GM21723 (cell line): ENCODE measurements around the gene ASIC4.

ENCODE experiments used
- ATAC-seq: cut with Tn5 transposase; IDR thresholded peaks from one replicate; pipeline ENCODE4 v1.9.1; 2021; ENCODE audit warnings: mild to moderate bottlenecking, moderate library complexity; ENCODE audit not compliant: unreplicated experiment

Gene ASIC4

DNA sequence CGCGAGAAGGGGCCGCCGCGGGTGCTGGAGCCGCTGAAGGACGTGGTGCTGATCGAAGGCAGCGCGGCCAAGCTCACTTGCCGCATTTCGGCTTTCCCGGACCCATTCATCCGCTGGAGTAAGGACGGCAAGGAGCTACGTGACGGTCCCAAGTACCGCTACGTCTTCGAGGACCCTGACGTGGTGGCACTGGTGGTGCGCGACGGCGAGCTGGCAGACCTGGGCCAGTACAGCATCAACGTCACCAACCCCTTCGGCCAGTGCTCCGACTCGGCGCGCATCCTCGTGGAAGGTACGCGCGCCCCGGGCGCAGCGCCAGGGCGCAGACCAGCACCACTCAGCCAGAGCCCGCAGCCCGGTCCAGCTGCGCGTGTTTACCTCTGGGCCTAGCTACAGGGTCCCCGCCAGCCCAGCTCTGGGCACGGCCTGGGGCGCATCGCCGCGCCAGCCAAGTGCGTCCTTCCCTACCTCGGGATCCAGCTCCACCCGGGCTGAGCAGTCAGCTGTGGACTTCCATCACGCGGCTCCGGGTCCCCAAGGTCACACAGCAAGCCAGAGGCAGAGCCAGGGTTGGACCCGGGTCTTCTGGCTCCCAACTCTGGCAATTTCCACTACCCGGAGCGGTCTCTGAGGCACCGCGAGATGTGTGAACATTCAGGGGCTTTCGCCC lies 17.3 kb upstream of the ASIC4 start:
- ATAC-seq, result no peak

- peak; percentile 35 for ATAC-seq
Measured at GRCh38 chr2:219497495-219498279, 16.6 kb upstream of the ASIC4 start.

- peak; percentile 93 for ATAC-seq
Measured at GRCh38 chr2:219498280-219499057, 15.8 kb upstream of the ASIC4 start, which contains the start of gene GMPPA. TSS of gene GMPPA (plus strand) at chr2:219498891. CDS start at chr2:219499976, 1,085 bp downstream.

DNA sequence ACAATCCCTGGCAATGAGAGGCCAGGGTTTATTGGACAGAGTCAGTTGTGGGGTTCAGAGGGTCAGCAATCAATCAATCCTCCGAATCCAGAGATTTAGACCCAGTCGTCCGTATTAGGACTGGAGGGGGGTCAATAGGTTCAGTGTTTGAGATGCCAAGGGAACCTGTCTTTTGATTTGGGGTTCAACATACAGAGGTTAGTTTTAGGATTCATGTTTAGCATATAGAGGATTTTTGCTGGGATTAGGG lies 15.3 kb upstream of the ASIC4 start:
- no peak for ATAC-seq

- ATAC-seq, result no peak
Measured at GRCh38 chr2:219499555-219499954, 14.7 kb upstream of the ASIC4 start.

GRCh38 chr2:219500135-219500534 lies 14.1 kb upstream of the ASIC4 start:
- ATAC-seq, result no peak

DNA sequence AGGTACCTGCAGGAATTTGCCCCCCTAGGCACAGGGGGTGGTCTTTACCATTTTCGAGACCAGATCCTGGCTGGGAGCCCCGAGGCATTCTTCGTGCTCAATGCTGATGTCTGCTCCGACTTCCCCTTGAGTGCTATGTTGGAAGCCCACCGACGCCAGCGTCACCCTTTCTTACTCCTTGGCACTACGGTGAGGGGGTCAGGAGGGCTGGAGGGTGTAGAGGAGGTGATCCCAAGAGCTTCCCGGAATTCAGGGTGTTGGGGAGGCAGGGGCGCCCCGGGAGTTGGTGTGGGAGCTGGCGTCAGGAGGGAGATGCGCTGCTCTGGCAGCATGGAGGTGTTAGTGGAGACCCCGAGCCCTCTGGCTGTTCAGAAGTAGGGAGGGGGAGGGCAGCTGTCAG lies 12.4 kb upstream of the ASIC4 start:
- no peak for ATAC-seq

- no peak for ATAC-seq
Measured at GRCh38 chr2:219502618-219503017, 11.7 kb upstream of the ASIC4 start.

DNA sequence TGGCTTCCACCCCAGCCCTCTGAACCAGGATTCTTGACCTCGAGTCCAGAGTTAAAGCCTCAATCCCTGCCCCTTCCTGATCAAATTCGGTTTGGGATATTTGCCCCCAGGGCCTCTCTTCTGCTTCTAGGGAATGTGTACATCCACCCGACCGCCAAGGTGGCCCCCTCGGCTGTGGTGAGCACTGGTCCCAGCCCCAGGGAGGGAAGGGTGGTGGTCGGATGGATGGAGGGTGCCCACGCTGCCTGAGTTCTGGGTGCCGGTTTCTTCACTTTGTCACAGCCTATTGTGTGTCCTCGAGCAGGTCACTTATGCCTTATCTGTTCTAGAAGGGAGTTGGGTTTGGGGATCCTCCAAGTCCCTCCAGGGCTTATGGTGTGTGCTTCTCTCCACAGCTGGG lies 8.7 kb upstream of the ASIC4 start:
- no peak for ATAC-seq

- no peak for ATAC-seq
Measured at GRCh38 chr2:219506153-219506801, 8.0 kb upstream of the ASIC4 start.

- ATAC-seq, result no peak
Measured at GRCh38 chr2:219506802-219507526, 7.3 kb upstream of the ASIC4 start.

DNA sequence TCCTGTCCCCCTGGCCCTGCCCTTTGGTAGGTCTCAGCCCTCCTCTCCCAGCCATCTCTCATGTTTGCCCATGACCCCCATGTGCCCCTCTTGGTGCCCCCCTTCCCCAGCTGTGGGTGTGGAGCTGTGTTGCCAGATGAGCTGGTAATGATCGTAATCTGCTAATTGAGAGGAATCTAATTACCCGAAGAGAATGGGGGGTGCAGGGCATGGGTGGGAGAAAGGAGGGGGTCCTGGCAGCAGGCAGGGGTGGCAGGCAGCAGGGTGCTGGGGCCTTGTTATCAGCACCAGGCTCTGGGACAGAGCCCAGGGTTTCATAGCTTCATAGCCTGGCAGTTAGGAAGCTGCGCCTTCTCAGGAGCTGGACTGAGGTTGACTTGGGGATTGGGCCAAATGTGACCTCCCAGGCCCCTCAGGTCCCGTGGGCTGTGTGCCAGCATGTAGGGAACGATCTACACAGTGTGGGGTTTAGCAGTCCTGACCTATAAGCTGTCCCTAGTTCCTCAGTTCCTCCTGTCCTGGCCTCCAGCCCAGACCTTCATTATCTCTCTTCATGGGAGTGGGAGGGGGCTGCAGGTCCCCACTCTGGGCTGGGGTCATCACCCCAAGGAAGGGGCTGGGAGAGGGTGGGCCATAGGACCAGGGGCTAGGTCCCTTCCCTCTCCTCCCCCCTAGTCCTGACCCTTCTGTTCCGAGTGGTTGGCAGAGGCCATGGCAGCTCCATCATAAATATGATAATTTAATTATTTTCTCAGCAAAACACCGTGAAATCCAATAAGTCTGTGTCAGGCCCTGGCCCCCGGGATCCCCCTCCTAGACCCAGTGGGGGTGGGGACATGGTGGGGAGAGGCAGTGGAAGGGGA lies 6.5 kb upstream of the ASIC4 start:
- no peak for ATAC-seq

- no peak for ATAC-seq
Measured at GRCh38 chr2:219508444-219508734, 5.9 kb upstream of the ASIC4 start.

GRCh38 chr2:219508971-219509779 lies 5.1 kb upstream of the ASIC4 start:
- peak; percentile 31 for ATAC-seq

DNA sequence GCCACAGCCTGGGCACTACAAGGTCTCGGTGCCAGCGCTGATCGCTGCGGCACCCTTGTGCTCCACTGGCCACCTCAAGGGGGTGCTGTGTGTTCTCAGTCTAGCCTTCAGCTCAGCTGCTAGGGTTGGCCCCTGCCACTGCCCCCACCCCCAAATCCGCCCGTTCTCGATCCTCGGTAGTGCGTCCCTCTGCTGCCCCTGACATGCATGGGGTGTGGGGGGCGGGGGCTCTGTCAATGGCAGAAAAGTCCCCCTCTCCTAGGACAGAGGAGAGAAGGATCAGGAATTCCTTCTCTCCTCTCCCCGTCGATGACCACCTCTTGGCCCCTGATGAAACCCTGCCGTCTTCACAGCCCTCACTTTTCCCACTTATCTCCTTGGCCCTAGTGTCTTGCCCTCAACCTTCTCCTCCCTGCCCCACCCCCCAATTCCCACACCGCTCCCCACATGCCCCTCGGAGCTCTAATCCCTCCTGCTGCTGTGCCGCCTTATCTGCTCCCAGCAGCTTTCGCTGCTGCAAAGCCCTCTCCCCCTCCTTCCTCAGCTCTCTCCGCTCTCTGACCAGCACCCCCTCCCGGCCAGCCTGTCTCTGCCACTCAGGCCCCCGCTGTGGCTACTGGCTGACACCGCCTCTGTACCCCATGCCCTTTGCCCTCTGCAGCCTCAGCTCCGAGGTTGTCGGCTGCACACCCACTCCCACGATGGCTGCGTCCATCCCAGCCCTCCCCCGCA lies 4.3 kb upstream of the ASIC4 start:
- peak; percentile 63 for ATAC-seq

DNA sequence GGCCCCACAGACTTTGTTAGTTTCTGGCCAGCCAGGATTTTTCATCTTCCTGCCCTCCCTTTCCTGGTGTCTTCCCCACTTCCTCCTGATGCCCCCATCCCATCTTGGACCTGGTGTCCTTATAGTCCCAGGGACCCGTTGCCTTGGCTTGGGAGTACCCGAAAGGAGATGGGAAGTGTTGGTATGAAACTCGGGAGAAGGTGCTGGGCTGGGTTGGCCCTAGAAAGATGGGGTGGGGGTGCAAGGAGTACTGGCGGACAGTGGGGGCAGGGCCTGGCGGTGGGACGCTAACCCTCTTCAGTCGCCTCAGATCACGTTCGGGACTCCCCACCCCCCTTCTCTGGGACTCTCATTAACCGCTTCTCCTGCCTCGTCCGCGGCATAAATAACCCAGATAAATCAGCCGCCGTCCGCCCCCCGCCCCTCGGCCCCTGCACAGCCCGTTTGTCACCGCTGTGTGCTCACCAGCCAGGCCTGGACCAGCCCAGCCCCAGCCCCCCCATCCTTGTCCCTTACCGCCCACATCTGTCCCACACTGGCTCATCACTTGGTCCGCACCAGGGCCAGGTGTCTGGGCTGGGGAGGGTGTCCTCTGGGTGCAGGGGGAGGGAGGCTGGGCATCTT lies 3.7 kb upstream of the ASIC4 start:
- no peak for ATAC-seq

GRCh38 chr2:219511547-219512325 lies 2.5 kb upstream of the ASIC4 start:
- no peak for ATAC-seq
